Omental fat pad (tissue), 4 donors: ENCODE measurements around the gene CHST11. TPM values are rescaled to one million over a fixed set of nuclear protein-coding genes. Genes with fewer than 3 reads are reported as not detected.

Experiments
- ATAC-seq: fragments of 150-250 bp; one replicate; pipeline ENCODE4 v1.9.1; 2016; ENCODE audit warnings: mild to moderate bottlenecking, moderate library complexity; ENCODE audit not compliant: low FRiP score
- DNase-seq: peaks from one replicate; pipeline ENCODE4 v3.0.0-alpha.2; 2019; ENCODE audit warnings: low spot score
- total RNA-seq, 4 donors: library from RNA; depleted of rRNA; stranded (reverse); fragments of >200 nt; gene quantifications; one replicate each; pipeline ENCODE4 v1.1.0, GENCODE V29; 2016
- TF ChIP-seq, protein P1 (sequence below), 3 donors: fragments of 450-650 bp; IDR thresholded peaks; one replicate each; pipeline ENCODE4 v1.5.1; 2016 to 2017; ENCODE audit warnings: antibody characterized with exemption in 3 of 3, mild to moderate bottlenecking in 3 of 3, moderate library complexity in 2 of 3

Gene CHST11
- total RNA-seq, 4 donors from 2014 or later: 12.2 to 58.6 (median 30.1) TPM

DNA sequence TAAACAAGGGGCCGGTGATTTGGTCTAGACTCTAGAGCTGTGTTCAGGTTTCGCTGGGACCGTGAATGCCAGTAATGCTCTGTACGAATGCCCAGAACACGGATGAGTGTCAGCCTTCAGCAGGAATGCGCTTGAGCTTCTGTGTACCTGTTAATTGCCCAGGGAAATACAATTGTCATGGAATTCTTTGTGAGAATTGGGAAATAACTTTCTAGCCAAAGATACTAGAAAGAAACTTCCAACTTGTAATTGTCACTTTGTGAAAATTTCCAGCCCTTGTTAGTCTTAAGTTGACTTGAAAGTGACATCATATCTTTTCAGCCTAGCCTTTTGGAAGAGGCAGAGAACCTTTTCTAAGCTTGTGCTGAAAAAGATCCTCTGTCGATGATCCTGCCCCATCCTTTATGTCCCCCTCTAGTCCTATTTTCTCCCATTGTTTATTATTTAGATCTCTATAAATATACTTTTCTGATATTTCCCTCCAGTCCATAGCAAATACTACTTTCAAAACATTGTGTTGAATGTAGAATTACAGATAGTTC lies 2.7 kb downstream of the CHST11 start:
- ATAC-seq: no peak
- no peak for DNase-seq
- TF ChIP-seq, protein P1, sequence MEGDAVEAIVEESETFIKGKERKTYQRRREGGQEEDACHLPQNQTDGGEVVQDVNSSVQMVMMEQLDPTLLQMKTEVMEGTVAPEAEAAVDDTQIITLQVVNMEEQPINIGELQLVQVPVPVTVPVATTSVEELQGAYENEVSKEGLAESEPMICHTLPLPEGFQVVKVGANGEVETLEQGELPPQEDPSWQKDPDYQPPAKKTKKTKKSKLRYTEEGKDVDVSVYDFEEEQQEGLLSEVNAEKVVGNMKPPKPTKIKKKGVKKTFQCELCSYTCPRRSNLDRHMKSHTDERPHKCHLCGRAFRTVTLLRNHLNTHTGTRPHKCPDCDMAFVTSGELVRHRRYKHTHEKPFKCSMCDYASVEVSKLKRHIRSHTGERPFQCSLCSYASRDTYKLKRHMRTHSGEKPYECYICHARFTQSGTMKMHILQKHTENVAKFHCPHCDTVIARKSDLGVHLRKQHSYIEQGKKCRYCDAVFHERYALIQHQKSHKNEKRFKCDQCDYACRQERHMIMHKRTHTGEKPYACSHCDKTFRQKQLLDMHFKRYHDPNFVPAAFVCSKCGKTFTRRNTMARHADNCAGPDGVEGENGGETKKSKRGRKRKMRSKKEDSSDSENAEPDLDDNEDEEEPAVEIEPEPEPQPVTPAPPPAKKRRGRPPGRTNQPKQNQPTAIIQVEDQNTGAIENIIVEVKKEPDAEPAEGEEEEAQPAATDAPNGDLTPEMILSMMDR (IDR thresholded peaks at IDR 0.05): no peak

GRCh38 chr12:104460041-104460719 lies 3.4 kb downstream of the CHST11 start:
- no peak for ATAC-seq
- DNase-seq: no peak
- TF ChIP-seq, protein P1 (IDR thresholded peaks at IDR 0.05): no peak

- TF ChIP-seq, protein P1 (IDR thresholded peaks at IDR 0.05): no peak
- no peak for DNase-seq
- ATAC-seq: no peak
These were observed 4.4 kb downstream of the CHST11 start for GRCh38 chr12:104460973-104461698.

- DNase-seq: no peak
- no peak for ATAC-seq
- TF ChIP-seq, protein P1 (IDR thresholded peaks at IDR 0.05): no peak
These were observed 5.6 kb downstream of the CHST11 start for GRCh38 chr12:104462325-104462724.

GRCh38 chr12:104462931-104463339 lies 6.2 kb downstream of the CHST11 start:
- no peak for DNase-seq
- no peak for ATAC-seq
- TF ChIP-seq, protein P1 (IDR thresholded peaks at IDR 0.05): no peak

GRCh38 chr12:104463368-104463767 lies 6.6 kb downstream of the CHST11 start:
- TF ChIP-seq, protein P1 (IDR thresholded peaks at IDR 0.05): no peak
- ATAC-seq (no peak), DNase-seq (no peak)
